Measurements from ENCODE around the gene BCL7B. TPM values are rescaled to one million over a fixed set of nuclear protein-coding genes. Genes with fewer than 3 reads are reported as not detected.
"Not testable (repeated sequence)": the region's sequence is repeated elsewhere in the genome, so short reads cannot be mapped to it uniquely, and the experiment has no call there.

The BCL7B gene
- total RNA-seq, 1 donor from 2014 or later = 11.6 TPM

DNA sequence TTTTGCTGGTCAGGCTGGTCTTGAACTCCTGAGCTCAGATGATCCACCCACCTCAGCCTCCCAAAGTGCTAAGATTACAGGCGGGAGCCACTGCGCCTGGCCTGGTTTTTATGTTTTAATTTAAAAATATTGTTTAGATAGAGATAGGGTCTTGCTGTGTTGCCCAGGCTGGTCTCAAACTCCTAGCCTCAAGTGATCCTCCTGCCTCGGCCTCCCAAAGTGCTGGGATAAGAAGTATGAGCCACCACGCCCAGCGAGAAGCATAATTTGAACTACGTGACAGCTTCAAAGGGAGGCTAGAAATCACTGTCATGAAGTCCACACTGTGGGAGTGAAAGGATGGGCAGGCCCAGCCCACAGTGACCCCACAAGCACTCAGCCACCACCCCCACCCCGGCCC, 21.6 kb downstream of the BCL7B start:
- not testable (repeated sequence) for DNase-seq (ENCODE audit: low spot score)

DNA sequence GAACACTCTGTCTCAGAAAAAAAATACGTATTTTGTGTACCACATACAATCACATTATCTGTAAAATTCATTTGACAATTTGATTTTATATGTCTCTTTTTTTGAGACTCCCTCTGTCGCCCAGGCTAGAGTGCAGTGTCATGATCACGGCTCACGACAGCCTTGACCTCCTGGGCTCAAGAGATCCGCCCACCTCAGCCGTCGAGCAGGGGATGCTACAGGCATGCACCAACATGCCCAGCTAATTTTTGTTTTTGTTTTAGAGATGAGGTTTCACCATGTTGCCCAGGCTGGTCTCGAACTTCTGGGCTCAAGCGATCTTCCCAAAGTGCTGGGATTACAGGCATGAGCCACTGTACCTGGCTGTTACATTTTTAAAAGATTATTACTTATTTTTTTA, 23.7 kb downstream of the BCL7B start:
- no peak for DNase-seq (ENCODE audit: low spot score)

DNA sequence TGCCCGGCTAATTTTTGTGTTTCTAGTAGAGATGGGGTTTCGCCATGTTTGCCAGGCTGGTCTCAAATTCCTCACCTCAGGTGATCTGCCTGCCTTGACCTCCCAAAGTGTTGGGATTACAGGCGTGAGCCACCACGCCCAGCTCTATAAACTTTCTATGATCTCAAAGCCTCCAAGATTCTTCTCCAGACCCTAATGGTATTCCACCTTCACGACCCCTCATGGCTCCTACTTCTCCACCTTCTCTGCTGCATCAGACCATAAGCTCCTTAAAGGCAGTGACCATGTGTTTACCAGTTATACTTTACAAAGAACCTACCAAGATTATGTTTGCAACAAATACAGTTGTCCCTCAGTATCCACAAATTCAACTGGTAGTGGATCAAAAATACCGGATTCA, 25.3 kb downstream of the BCL7B start:
- no peak for DNase-seq (ENCODE audit: low spot score)

DNA sequence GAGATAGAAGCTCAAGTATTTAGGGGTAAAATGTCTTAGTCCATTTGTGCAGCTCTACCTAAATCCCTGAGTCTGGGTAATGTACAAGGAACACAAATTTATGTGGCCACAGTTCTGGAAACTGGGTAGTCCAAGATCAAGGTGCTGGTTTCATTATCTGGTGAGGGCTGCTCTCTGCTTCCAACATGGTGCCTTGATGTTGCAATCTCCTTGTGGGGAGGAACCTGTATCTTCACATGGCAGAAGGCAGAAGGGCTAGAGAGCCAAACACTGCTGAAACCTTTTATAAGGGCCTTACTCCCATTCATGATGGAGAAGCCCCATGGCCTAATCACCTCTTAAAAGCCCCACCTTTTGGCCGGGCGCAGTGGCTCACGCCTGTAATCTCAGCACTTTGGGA, 26.7 kb downstream of the BCL7B start:
- no peak for DNase-seq (ENCODE audit: low spot score)

DNA sequence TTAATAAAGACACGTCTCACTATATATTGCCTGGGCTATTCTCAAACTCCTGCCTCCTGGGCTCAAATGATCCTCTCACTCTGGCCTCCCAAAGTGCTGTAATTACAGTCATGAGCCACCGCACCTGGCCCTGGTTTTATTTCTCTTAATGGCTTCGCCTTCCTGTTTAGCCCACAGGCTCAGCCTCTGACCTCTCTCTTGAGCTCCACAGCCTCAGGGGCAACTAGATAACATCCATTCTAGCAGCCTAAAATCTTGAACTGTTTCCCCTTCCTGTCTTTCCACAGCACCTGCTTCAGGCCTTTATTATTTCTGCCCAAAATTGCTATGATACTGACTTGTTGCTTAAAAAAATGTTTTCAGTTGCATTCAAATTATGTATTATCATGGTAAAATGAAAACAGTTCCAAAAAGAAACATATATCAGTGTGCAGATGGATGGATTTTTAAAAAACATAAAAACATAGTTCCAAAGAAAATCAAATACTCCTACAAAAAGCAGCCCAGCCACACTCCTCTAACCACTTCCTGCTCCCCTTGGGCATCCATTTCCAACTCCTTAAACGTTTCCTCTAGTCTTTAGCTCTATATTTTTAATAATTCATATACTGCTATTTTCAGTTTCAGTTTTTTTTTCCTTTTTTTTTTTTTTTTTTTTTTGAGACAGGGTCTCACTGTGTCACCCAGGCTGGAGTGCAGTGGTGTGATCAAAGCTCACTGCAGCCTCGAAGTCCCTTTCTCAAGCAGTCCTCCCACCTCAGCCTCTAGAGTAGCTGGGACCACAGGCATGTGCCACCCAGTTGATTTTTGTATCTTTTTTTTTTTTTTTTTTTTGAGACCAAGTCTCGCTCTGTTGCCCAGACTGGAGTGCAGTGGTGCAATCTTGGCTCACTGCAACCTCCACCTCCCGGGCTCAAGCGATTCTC, 30.3 kb downstream of the BCL7B start:
- no peak for DNase-seq (ENCODE audit: low spot score)

DNA sequence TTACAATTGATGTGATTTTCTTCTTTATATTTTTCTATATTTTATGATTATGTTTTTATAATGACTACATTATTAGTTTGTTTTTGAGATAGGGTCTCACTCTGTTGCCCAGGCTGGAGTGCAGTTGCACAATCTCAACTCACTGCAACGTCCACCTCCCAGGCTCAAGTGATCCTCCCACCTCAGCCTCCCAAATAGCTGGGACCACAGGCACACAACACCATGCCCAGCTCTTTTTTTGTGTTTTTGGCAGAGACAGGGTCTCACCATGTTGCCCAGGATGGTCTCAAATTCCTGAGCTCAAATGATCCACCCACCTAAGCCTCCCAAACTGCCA, 31.4 kb downstream of the BCL7B start:
- DNase-seq (ENCODE audit: low spot score) = not testable (repeated sequence)

DNA sequence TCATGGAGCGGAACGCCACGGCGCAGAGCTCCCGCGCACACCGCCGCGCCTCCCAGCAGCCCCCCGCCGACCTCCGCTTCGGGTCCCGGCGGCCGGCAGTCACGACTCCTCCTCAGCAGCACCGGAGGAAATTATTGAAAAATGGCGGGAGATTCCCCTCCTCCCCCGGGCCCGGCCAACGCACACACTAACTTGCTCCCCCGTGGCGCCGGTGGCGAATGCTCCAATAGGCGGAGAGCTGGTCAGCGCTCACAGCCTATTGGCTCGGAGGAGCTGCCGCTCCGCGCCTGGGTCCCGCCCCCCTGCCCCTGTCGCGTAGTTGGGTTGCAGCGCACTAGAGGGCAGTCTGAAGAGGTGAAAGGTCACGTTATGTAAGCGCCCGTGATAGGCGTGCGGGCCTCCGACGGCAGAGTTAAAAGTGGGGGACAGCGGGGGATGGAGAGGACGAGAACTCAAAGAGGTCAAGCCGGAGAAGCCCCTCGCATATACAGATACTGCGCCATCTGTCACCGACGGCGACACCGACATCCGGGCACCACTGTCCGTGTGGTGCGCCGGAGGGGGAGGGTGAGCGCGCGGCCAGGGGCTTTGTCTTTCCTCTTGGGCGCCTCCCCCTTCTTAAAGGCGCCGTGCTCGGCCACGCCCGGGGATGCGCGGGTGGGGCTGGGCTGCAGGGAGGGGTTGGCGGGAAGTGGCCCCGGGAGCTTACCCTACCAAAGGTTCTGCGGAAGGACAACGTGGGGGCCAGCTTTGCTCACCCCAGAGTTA, 35.2 kb downstream of the BCL7B start, which contains the start of gene BAZ1B:
TSS of gene BAZ1B (minus strand) at position 189 of the 768 bp plus-strand sequence. CDS start 360 bp downstream, outside the sequence.
- peak; percentile 99 for DNase-seq (ENCODE audit: low spot score)

DNA sequence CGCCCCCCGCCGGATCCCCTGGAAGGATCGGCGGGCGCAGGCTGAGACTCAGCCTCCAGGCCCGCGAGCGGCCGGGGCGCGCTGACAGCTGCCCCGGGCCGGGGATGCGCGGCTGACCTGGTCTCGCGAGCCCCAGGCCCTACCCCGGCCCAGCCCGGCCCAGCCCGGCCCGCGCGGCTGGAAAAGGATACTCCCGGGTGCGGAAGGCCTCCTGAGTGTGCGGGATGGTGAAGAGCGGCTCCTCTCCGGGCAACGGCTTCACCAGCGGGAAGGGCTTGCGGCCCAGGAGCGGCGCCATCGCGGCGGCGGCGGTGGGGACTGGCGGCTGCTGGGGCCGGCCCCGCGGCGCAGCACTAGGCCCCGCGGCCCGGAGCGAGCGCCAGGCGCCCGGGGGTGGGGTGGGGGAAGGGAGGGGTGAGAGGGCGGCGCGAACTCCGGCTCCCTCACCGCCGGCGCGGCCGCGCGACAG, 35.8 kb downstream of the BCL7B start:
- no peak for DNase-seq (ENCODE audit: low spot score)

DNA sequence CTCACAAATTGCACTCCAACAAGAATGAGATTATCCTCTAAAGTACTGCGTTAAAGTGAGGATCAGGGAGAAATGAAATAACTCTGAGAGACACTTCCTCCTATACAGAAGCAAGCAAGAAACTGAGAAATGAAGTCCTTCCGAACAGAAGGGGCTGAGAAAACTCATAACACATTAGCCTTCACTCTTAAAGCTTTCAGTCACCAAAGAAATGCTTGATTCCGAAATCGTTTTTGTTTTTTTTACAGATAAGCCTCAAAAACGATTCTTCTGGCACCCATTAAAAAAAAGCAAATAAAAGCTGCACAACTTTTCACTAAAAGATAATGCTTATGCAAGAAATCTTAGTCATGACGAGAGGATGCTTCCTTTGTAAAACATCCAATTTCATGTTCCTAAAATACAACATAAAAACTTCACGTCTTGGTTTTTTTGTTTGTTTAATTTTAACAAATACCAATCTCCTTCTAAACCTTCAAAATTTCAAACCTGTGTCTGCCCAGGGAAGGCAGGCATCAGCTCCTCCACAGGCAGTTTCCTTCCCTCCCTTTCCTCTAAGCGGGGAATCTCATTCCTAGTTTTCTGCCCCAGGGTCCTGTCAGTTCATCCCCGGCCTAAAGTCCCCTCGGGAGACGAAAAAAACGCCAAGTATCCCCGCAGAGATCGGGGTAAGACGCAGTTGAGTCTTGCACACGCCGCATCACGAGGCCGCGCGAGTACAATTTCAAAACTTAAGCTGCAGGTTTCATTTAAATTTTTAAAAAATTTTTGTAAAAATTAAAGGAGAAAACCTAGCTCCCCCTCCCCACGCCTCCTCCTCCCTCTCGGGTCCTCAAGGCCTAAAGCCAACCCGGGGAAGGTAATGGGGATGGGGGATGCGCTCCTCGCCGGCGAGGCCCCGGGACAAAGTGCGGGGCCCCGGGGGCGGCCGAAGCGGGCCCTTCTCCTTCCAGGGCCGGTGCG, 36.5 kb downstream of the BCL7B start:
- DNase-seq (ENCODE audit: low spot score) = peak; percentile 23

DNA sequence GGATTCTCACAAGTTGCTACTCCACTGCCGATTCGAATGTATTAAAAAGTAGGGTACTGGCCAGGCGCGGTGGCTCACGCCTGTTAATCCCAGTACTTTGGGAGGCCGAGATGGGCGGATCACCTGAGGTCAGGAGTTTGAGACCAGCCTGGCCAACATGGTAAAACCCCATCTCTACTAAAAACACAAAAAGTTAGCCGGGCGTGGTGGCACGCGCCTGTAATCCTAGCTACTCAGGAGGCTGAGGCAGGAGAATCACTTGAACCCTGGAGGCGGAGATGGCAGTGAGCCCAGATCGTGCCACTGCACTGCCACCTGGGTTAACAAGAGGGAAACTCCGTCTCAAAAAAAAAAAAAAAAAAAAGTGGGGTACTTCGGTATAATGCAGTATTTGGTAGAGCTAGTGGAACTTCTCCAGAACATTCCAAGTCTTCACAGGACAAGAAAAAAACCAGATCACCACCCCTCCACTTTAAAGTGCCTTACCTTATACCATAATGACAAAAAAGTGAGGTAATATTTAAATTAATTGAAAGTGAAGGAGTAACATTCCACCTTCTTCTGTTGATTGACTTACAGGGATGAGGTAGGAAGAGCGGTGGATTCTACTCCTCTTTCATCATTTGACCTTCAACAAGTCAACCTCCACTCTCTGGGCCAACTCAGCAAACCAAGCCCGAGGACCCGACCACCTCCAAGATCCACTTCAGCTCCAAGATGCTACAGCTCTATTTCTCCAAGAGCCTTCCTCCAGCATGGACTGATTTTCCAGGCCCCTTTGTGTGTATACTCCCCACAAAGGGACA, 37.4 kb downstream of the BCL7B start:
- DNase-seq (ENCODE audit: low spot score) = no peak

DNA sequence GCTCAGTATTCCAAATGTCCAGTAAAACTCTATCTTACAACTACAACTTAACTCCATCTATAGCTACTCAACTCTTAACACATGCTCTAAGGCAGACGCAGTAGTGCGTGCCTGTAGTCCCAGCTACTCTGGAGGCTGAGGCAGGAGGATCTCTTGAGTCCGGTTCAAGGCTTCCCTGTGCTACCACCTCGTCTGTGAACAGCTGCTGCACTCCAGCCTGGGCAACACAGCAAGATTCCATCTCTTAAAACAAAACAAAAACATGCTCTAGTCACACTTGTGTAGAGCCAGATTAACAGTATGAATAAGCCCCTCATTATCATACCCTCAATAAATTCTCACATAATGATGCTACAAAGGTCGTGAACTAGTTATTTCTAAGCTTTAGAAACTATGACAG, 39.0 kb downstream of the BCL7B start:
- DNase-seq (ENCODE audit: low spot score) = no peak

DNA sequence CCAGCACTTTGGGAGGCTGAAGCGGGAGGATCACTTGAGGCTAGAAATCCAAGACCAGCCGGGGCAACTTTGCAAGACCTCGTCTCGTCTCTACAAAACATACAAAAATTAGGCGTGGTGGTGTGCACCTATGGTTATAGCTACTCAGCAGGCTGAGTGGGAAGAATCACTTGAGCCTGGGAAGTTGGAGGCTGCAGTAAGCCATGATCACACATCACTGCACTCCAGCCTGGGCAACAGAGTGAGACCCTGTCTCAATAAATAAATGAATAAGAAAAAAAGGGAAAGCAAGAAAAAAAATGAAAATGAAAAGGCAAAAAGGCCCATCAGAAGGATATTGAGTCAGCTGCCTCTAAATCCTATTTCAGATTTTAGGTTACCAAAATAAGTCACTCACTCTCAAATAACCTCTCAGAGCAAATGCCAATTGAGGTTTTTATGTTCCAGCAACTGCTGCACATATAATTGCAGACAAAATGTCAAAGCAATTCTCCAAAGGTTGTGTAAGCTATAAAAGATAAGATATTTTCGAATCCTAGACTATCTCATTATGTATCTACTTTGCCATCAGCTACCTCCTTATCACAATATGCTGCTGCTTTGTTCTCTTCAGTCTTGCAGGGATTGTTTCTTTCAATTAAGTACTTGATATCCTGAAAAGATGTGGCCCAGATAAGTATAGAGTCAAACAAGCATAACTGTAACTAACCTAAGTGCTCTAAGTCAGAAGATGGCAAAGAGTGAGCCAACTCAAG, 40.1 kb downstream of the BCL7B start:
- DNase-seq (ENCODE audit: low spot score) = no peak

DNA sequence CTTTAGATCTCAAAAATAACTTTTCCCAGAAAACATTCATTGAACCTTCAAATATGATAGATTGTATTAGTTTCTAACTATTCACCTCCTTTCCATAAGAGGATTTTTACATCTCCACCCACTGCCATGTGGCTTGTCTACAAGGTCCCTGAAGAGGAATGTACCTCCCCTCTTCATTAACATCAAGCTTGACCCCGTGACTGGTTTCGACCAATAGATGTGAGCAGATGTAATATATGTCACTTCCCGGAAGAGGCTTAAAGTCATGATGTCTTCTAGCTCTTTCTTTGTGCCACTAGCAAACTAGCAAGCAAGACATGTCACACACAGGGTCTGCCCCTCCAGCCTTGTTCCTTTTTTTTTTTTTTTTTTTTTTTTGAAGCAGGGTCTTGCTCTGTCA, 42.3 kb downstream of the BCL7B start:
- no peak for DNase-seq (ENCODE audit: low spot score)

DNA sequence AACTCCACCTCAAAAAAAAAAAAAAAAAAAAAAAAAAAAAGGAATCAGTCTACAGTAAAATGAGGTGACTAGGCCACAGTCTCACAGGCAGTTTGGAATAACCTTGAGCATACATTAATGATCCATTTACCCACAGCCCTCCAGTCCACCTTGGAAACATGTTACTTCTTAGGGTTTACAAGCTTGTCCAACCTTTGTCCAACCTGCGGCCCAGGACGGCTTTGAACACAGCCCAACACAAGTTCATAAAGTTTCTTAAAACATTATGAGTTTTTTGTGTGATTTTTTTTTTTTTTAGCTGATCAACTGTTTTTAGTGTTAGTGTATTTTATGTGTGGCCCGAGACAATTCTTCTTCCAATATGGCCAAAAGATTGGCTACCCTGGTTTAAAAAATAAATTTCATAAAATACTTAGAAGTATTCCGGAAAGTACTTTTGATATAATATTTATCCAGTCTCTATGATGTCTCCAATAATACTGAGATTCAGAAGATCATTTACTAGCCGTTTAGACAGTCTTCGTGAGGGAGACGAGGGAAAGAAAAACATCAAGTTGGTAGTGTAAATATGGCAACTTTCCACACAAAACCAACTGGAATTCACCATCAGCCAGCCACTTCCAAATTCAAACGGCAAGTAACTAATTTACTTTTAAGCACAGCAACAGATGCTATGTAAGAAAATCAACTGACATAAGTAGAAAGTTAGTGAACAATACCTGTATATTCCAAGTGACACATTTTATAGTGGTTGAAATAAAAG, 45.3 kb downstream of the BCL7B start:
- DNase-seq (ENCODE audit: low spot score) = no peak

DNA sequence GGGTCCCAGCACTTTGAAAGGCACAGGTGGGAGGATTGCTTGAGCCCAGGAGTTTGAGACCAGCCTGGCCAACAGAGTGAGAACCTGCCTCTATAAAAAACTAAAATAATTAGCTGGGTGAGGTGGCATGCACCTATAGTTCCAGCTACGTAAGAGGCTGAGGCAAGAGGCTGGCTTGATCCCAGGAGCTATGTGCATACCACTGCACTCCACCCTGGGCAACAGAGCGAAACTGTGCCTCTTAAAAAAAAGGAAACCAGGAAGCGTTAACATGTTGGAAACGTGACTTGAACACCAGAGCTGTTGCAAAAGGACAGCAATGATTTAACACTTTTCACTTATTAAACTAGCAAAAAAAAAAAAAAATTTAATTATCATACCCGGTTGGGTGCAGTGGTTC, 48.0 kb downstream of the BCL7B start:
- no peak for DNase-seq (ENCODE audit: low spot score)

DNA sequence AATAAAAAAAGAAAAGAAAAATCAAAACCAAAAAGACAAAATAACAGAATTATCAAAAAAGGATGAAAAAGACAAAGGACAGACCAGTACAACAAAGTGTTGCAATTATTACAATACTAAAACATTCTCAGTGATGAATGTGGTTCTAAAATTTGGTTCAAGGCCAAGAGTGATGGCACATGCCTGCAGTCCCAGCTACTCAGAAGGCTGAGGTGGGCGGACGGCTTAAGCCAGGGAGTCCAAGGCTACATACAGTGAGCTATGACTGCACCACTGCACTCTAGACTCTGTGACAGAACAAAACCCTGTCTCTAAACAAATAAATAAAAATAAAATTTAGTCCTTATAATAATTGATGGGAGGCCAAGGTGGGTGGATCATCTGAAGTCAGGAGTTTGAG, 49.9 kb downstream of the BCL7B start:
- DNase-seq (ENCODE audit: low spot score) = no peak

DNA sequence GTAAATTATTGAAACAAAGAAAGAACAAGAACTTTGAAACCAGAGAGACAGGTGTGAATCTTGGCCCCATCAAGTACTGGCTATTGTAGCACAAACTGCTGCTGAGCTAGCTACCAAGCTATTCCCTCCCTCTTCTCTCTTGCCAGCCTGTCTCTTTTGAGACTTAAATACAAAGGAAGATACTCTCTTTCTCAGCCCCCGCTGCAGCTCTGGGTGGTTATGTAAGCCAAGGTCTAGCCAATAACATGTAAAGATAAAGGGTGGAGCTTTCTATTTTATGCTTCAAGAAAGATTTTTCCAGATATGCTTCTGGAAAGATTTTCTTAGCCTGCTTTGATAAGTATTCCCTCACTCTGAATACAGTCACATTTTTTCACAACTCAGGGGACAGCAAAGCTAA, 52.6 kb downstream of the BCL7B start:
- no peak for DNase-seq (ENCODE audit: low spot score)

DNA sequence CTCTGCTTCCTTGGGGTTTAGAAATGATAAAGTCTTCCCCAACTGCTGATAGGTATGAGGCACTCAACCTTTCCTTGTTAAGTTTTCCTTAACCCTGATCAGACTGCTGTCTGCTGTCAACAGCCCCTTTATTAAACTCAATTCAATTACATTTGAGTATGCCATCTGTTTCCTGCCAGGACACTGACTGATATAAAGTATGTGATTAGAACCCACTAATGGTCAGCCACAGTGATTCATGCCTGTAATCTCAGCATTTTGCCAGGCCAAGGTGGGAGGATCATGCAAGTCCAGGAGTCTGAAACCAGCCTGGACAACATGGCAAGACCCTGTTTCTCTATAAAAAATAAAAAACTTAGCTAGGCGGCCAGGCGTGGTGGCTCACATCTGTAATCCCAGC, 53.5 kb downstream of the BCL7B start:
- no peak for DNase-seq (ENCODE audit: low spot score)

DNA sequence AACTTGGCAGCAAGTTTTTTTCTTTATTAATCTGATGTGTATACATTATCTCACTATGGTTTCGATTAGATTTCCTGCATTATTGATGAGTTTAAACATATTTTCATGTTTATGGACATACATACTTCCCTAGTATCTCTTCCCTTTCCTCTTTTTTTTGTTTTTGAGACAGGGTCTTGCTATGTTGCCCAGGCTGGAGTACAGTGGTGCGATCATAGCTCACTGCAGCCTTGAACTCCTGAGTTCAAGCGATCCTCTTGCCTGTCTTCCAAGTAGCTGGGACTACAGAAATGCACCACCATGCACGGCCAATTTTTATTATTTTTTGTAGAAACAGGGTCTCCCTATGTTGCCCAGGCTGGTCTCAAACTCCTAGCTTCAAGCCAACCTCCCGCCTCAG, 54.3 kb downstream of the BCL7B start:
- DNase-seq (ENCODE audit: low spot score) = no peak
